B cell (primary cell): ENCODE results near the gene MEGF11. TPM values are rescaled to one million over a fixed set of nuclear protein-coding genes. Genes with fewer than 3 reads are reported as not detected.

Source experiments
- ATAC-seq: fragments of 200-7000 bp; cut with Tn5 transposase; one replicate; pipeline ENCODE4 v1.10.0; 2021; ENCODE audit warnings: low read depth, mild to moderate bottlenecking, moderate number of reproducible peaks, moderate library complexity
- CTCF ChIA-PET: fragments of 350-600 bp; sonication (Branson Sonifier 250); formaldehyde crosslinking; loops from one replicate; lab custom pipeline; 2021; ENCODE audit warnings: antibody characterized with exemption, inconsistent platforms; lab: Charles Lee
- POLR2A ChIA-PET: fragments of 350-600 bp; sonication (Branson Sonifier 250); formaldehyde crosslinking; loops from one replicate; lab custom pipeline; 2021; ENCODE audit warnings: antibody characterized with exemption; lab: Charles Lee
- DNase-seq: peaks from one replicate; pipeline ENCODE4 v3.0.0; 2013
- H2AFZ ChIP-seq: 2 replicates; pipeline ENCODE4 v1.6.1; 2012; ENCODE audit warnings: mild to moderate bottlenecking, low read depth, low read length; ENCODE audit not compliant: insufficient read depth, poor library complexity, severe bottlenecking
- H3K27ac ChIP-seq, 2 donors: 1 replicate in 1 of 2; 2 replicates in 1 of 2; pipeline ENCODE4 v1.5.1; 2012 to 2013; ENCODE audit warnings: low read length in 2 of 2, mild to moderate bottlenecking in 2 of 2, moderate library complexity in 1 of 2
- H3K27me3 ChIP-seq, 4 experiments: fragments of 200-600 bp in 1 of 4; sonication (generic) in 1 of 4; replicated peaks in 1 of 4; 1 replicate in 2 of 4; 2 replicates in 2 of 4; pipeline versions ENCODE4 v1.6.1 to v1.7.0; 2013 to 2016; ENCODE audit warnings: low read length in 3 of 4, mild to moderate bottlenecking in 2 of 4, mixed read lengths in 1 of 4, moderate library complexity in 1 of 4; ENCODE audit not compliant: insufficient read depth in 4 of 4, control insufficient read depth in 3 of 4; ENCODE audit errors: control extremely low read depth in 1 of 4
- H3K36me3 ChIP-seq, 2 experiments: replicated peaks in 1 of 2; 1 replicate in 1 of 2; 2 replicates in 1 of 2; pipeline versions ENCODE4 v1.6.1 to v1.7.1; 2013; ENCODE audit warnings: low read length in 1 of 2; ENCODE audit not compliant: insufficient read depth in 2 of 2, control insufficient read depth in 1 of 2; ENCODE audit errors: control extremely low read depth in 1 of 2, extremely low read depth in 1 of 2
- H3K4me1 ChIP-seq, 2 donors: fragments of 200-600 bp in 1 of 2; sonication (generic) in 1 of 2; 1 replicate in 1 of 2; 2 replicates in 1 of 2; pipeline versions ENCODE4 v1.5.1 to v1.6.1; 2013 to 2017; ENCODE audit warnings: low read length in 2 of 2; ENCODE audit not compliant: control insufficient read depth in 2 of 2, insufficient read depth in 2 of 2
- H3K4me2 ChIP-seq: replicated peaks from 2 replicates; pipeline ENCODE3; 2012; ENCODE audit warnings: mild to moderate bottlenecking, low read depth, low read length; ENCODE audit not compliant: poor library complexity, severe bottlenecking
- H3K4me3 ChIP-seq, 5 experiments: fragments of 200-600 bp in 1 of 5; sonication (generic) in 1 of 5; 1 replicate in 3 of 5; 2 replicates in 2 of 5; pipeline versions ENCODE4 v1.5.1 to v1.7.0; 2011 to 2016; ENCODE audit warnings: low read length in 4 of 5, mild to moderate bottlenecking in 4 of 5, low read depth in 2 of 5, control low read depth in 1 of 5, moderate library complexity in 1 of 5; ENCODE audit not compliant: insufficient read depth in 1 of 5; ENCODE audit errors: control extremely low read depth in 1 of 5, extremely low read depth in 1 of 5
- H3K79me2 ChIP-seq: fragments of 200-600 bp; sonication (generic); one replicate; pipeline ENCODE4 v1.6.0; 2016; ENCODE audit warnings: low read length; ENCODE audit not compliant: control insufficient read depth, insufficient read depth
- H3K9ac ChIP-seq: fragments of 200-600 bp; sonication (generic); 2 replicates; pipeline ENCODE4 v1.6.1; 2017; ENCODE audit warnings: mild to moderate bottlenecking, low read length, moderate library complexity
- H3K9me3 ChIP-seq, 3 donors: one replicate each; pipeline versions ENCODE4 v1.6.1 to v1.7.1; 2013; ENCODE audit warnings: low read length in 2 of 3; ENCODE audit not compliant: control insufficient read depth in 2 of 3, insufficient read depth in 1 of 3; ENCODE audit errors: control extremely low read depth in 1 of 3
- H4K20me1 ChIP-seq: 2 replicates; pipeline ENCODE4 v1.6.0; 2012; ENCODE audit warnings: mild to moderate bottlenecking, low read length; ENCODE audit not compliant: insufficient read depth, control insufficient read depth, poor library complexity, severe bottlenecking
- H3K27ac Mint-ChIP-seq: one replicate; pipeline ENCODE4 v1.8.0; 2021; ENCODE audit warnings: mixed read lengths
- H3K27me3 Mint-ChIP-seq: one replicate; pipeline ENCODE4 v1.8.0; 2021; ENCODE audit warnings: mixed read lengths
- H3K4me1 Mint-ChIP-seq: one replicate; pipeline ENCODE4 v1.8.0; 2021; ENCODE audit warnings: mixed read lengths
- H3K4me3 Mint-ChIP-seq: one replicate; pipeline ENCODE4 v1.8.0; 2021; ENCODE audit warnings: mixed read lengths
- H3K9me3 Mint-ChIP-seq: one replicate; pipeline ENCODE4 v1.8.0; 2022; ENCODE audit warnings: mixed read lengths; ENCODE audit not compliant: insufficient read depth
- CTCF ChIP-seq: fragments of 200-600 bp; IDR thresholded peaks from one replicate; pipeline ENCODE4 v1.8.0; 2022; ENCODE audit warnings: antibody characterized with exemption, mild to moderate bottlenecking
- EZH2 ChIP-seq: IDR thresholded peaks from 2 replicates; pipeline ENCODE4 v1.6.1; 2012; ENCODE audit warnings: borderline replicate concordance, low read depth, mild to moderate bottlenecking, moderate library complexity, low read length; ENCODE audit not compliant: insufficient read depth, poor library complexity, severe bottlenecking
- WGBS: methylation state at CpG from one replicate; pipeline ENCODE4 v1.1.5; 2013; ENCODE audit warnings: missing lambda C conversion rate; ENCODE audit not compliant: insufficient coverage; 5-methylcytosine and 5-hydroxymethylcytosine counted together
- intact Hi-C: fragments of 100-400 bp; cut with micrococcal nuclease; formaldehyde crosslinking; loops from one replicate; pipeline ENCODE4 v1.10.0; 2022
- polyA plus RNA-seq: library from polyadenylated mRNA; depleted of rRNA; stranded (reverse); fragments of >200 nt; gene quantifications from 2 replicates; pipeline ENCODE4 v1.2.3, GENCODE V29; 2012
- total RNA-seq, 2 donors: library from RNA; stranded (reverse); fragments of 120-200 nt in 1 of 2; gene quantifications; 1 replicate in 1 of 2; 2 replicates in 1 of 2; pipeline versions ENCODE4 v1.2.3 to v1.2.4, GENCODE V29; 2013 to 2022

Gene MEGF11
- total and polyA plus RNA-seq, 2 donors (not counting 1 experiment from before 2014, with no cell fraction given): 0.04 to 0.34 TPM

GRCh38 chr15:66035901-66036300, 217.6 kb downstream of the MEGF11 start:
- ChIA-PET POLR2A (no interaction called here), CTCF (no interaction called here)
- WGBS: 69% methylated on average over 5 of the region's 5 CpGs
- Histone ChIP-seq H2AFZ (no peak overlapping the region), H3K27ac (no peak overlapping the region), H3K79me2 (no peaks in the 10 kb centered on the region), H3K9me3 (peaks cover 0 to 5% (median 4%) of the 10 kb centered on the region in 3 donors), H3K9ac (no peak overlapping the region), H3K4me3 (no peak overlapping the region), H3K4me2 (no peak overlapping the region), H4K20me1 (no peaks in the 10 kb centered on the region), H3K36me3 (no peaks in the 10 kb centered on the region), H3K27me3 (peaks cover 0 to 11% (median 0%) of the 10 kb centered on the region in 4 experiments), H3K4me1 (no peaks in the 10 kb centered on the region)
- no peak for ATAC-seq
- peaks cover 8% of the 10 kb centered on the region for H3K9me3 Mint-ChIP-seq
- intact Hi-C loops: no loop called here
- H3K27ac Mint-ChIP-seq: no peak overlapping the region
- no peak for TF ChIP-seq EZH2
- TF ChIP-seq CTCF: no peak
- no peaks in the 10 kb centered on the region for H3K4me1 Mint-ChIP-seq
- peaks cover 58% of the 10 kb centered on the region for H3K27me3 Mint-ChIP-seq
- no peak overlapping the region for H3K4me3 Mint-ChIP-seq
- DNase-seq: no peak

- POLR2A ChIA-PET: no interaction called here
- DNase-seq: no peak
- no peak overlapping the region for H3K4me3 Mint-ChIP-seq
Measured at GRCh38 chr15:66033143-66033542, 220.4 kb downstream of the MEGF11 start.

More at GRCh38 chr15:66033143-66033542, 220.4 kb downstream of the MEGF11 start:
- Histone ChIP-seq H3K27ac (no peak overlapping the region), H3K36me3 (no peaks in the 10 kb centered on the region), H3K9ac (no peak overlapping the region), H3K9me3 (peaks cover 0 to 5% (median 4%) of the 10 kb centered on the region in 3 donors), H4K20me1 (no peaks in the 10 kb centered on the region), H3K4me3 (no peak overlapping the region), H3K4me2 (no peak overlapping the region), H2AFZ (no peak overlapping the region), H3K27me3 (peaks cover 0 to 12% (median 0%) of the 10 kb centered on the region in 4 experiments), H3K4me1 (no peaks in the 10 kb centered on the region), H3K79me2 (no peaks in the 10 kb centered on the region)
- H3K9me3 Mint-ChIP-seq: peaks cover 8% of the 10 kb centered on the region
- H3K27me3 Mint-ChIP-seq: peaks cover 45% of the 10 kb centered on the region
- intact Hi-C loops: no loop called here
- WGBS: 100% methylated on average over 2 of the region's 2 CpGs
- no peak for ATAC-seq
- no peaks in the 10 kb centered on the region for H3K4me1 Mint-ChIP-seq
- CTCF ChIA-PET: no interaction called here
- TF ChIP-seq EZH2 (no peak), CTCF (no peak)
- no peak overlapping the region for H3K27ac Mint-ChIP-seq
